ENCODE results near the gene TRNT1.
A peak's percentile ranks its signal among the peaks of the same experiment; 100 is the strongest.

The TRNT1 gene

GRCh38 chr3:3089017-3089416 is 37.7 kb upstream of the TRNT1 start:
- Histone ChIP-seq H3K27ac (ENCODE audit: low read depth in 2 of 2, low read length in 2 of 2) (no peak overlapping the region), H3K4me3 (ENCODE audit: low read length in 2 of 2) (no peak overlapping the region), H3K36me3 (ENCODE audit: control insufficient read depth in 2 of 2, insufficient read depth in 2 of 2, low read length in 2 of 2) (no peaks in the 10 kb centered on the region), H3K4me1 (ENCODE audit: control insufficient read depth in 2 of 2, insufficient read depth in 2 of 2, low read length in 2 of 2) (no peaks in the 10 kb centered on the region), H3K9me3 (ENCODE audit: control insufficient read depth in 2 of 2, low read length in 2 of 2) (no peaks in the 10 kb centered on the region), H3K9ac (ENCODE audit: low read depth in 1 of 2, low read length in 2 of 2) (no peak overlapping the region), H3K27me3 (ENCODE audit: control insufficient read depth in 2 of 2, insufficient read depth in 2 of 2, low read length in 2 of 2) (no peaks in the 10 kb centered on the region)

GRCh38 chr3:3097958-3098357 is 28.8 kb upstream of the TRNT1 start:
- Histone ChIP-seq H3K9ac (ENCODE audit: low read depth in 1 of 2, low read length in 2 of 2) (no peak overlapping the region), H3K4me1 (ENCODE audit: control insufficient read depth in 2 of 2, insufficient read depth in 2 of 2, low read length in 2 of 2) (no peaks in the 10 kb centered on the region), H3K27ac (ENCODE audit: low read depth in 2 of 2, low read length in 2 of 2) (peak overlapping the region in 1 of 2 donors; percentile 22), H3K27me3 (ENCODE audit: control insufficient read depth in 2 of 2, insufficient read depth in 2 of 2, low read length in 2 of 2) (no peaks in the 10 kb centered on the region), H3K36me3 (ENCODE audit: control insufficient read depth in 2 of 2, insufficient read depth in 2 of 2, low read length in 2 of 2) (no peaks in the 10 kb centered on the region), H3K4me3 (ENCODE audit: low read length in 2 of 2) (no peak overlapping the region), H3K9me3 (ENCODE audit: control insufficient read depth in 2 of 2, low read length in 2 of 2) (no peaks in the 10 kb centered on the region)

- H3K36me3 ChIP-seq (ENCODE audit: control insufficient read depth in 2 of 2, insufficient read depth in 2 of 2, low read length in 2 of 2): no peaks in the 10 kb centered on the region
- H3K9ac ChIP-seq (ENCODE audit: low read depth in 1 of 2, low read length in 2 of 2): no peak overlapping the region
- no peaks in the 10 kb centered on the region for H3K4me1 ChIP-seq (ENCODE audit: control insufficient read depth in 2 of 2, insufficient read depth in 2 of 2, low read length in 2 of 2)
- H3K27ac ChIP-seq (ENCODE audit: low read depth in 2 of 2, low read length in 2 of 2): no peak overlapping the region
- no peak overlapping the region for H3K4me3 ChIP-seq (ENCODE audit: low read length in 2 of 2)
- H3K27me3 ChIP-seq (ENCODE audit: control insufficient read depth in 2 of 2, insufficient read depth in 2 of 2, low read length in 2 of 2): no peaks in the 10 kb centered on the region
- H3K9me3 ChIP-seq (ENCODE audit: control insufficient read depth in 2 of 2, low read length in 2 of 2): no peaks in the 10 kb centered on the region
Measured at GRCh38 chr3:3101660-3102458, 24.9 kb upstream of the TRNT1 start.

GRCh38 chr3:3102751-3103150 is 24.0 kb upstream of the TRNT1 start:
- no peak overlapping the region for H3K27ac ChIP-seq (ENCODE audit: low read depth in 2 of 2, low read length in 2 of 2)
- no peaks in the 10 kb centered on the region for H3K27me3 ChIP-seq (ENCODE audit: control insufficient read depth in 2 of 2, insufficient read depth in 2 of 2, low read length in 2 of 2)
- H3K9me3 ChIP-seq (ENCODE audit: control insufficient read depth in 2 of 2, low read length in 2 of 2): no peaks in the 10 kb centered on the region
- no peak overlapping the region for H3K9ac ChIP-seq (ENCODE audit: low read depth in 1 of 2, low read length in 2 of 2)
- no peak overlapping the region for H3K4me3 ChIP-seq (ENCODE audit: low read length in 2 of 2)
- H3K4me1 ChIP-seq (ENCODE audit: control insufficient read depth in 2 of 2, insufficient read depth in 2 of 2, low read length in 2 of 2): no peaks in the 10 kb centered on the region
- no peaks in the 10 kb centered on the region for H3K36me3 ChIP-seq (ENCODE audit: control insufficient read depth in 2 of 2, insufficient read depth in 2 of 2, low read length in 2 of 2)

GRCh38 chr3:3105246-3105645 is 21.5 kb upstream of the TRNT1 start:
- Histone ChIP-seq H3K4me1 (ENCODE audit: control insufficient read depth in 2 of 2, insufficient read depth in 2 of 2, low read length in 2 of 2) (no peaks in the 10 kb centered on the region), H3K9me3 (ENCODE audit: control insufficient read depth in 2 of 2, low read length in 2 of 2) (no peaks in the 10 kb centered on the region), H3K36me3 (ENCODE audit: control insufficient read depth in 2 of 2, insufficient read depth in 2 of 2, low read length in 2 of 2) (no peaks in the 10 kb centered on the region), H3K4me3 (ENCODE audit: low read length in 2 of 2) (no peak overlapping the region), H3K9ac (ENCODE audit: low read depth in 1 of 2, low read length in 2 of 2) (no peak overlapping the region), H3K27me3 (ENCODE audit: control insufficient read depth in 2 of 2, insufficient read depth in 2 of 2, low read length in 2 of 2) (no peaks in the 10 kb centered on the region), H3K27ac (ENCODE audit: low read depth in 2 of 2, low read length in 2 of 2) (no peak overlapping the region)

- H3K4me3 ChIP-seq (ENCODE audit: low read length in 2 of 2): no peak overlapping the region
- H3K36me3 ChIP-seq (ENCODE audit: control insufficient read depth in 2 of 2, insufficient read depth in 2 of 2, low read length in 2 of 2): no peaks in the 10 kb centered on the region
- no peaks in the 10 kb centered on the region for H3K4me1 ChIP-seq (ENCODE audit: control insufficient read depth in 2 of 2, insufficient read depth in 2 of 2, low read length in 2 of 2)
- no peak overlapping the region for H3K9ac ChIP-seq (ENCODE audit: low read depth in 1 of 2, low read length in 2 of 2)
- no peaks in the 10 kb centered on the region for H3K27me3 ChIP-seq (ENCODE audit: control insufficient read depth in 2 of 2, insufficient read depth in 2 of 2, low read length in 2 of 2)
- H3K9me3 ChIP-seq (ENCODE audit: control insufficient read depth in 2 of 2, low read length in 2 of 2): no peaks in the 10 kb centered on the region
- H3K27ac ChIP-seq (ENCODE audit: low read depth in 2 of 2, low read length in 2 of 2): no peak overlapping the region
Measured at GRCh38 chr3:3105815-3106214, 20.9 kb upstream of the TRNT1 start.

GRCh38 chr3:3107181-3107580 is 19.6 kb upstream of the TRNT1 start:
- H3K27ac ChIP-seq (ENCODE audit: low read depth in 2 of 2, low read length in 2 of 2): no peak overlapping the region
- H3K4me3 ChIP-seq (ENCODE audit: low read length in 2 of 2): no peak overlapping the region
- no peaks in the 10 kb centered on the region for H3K4me1 ChIP-seq (ENCODE audit: control insufficient read depth in 2 of 2, insufficient read depth in 2 of 2, low read length in 2 of 2)
- H3K36me3 ChIP-seq (ENCODE audit: control insufficient read depth in 2 of 2, insufficient read depth in 2 of 2, low read length in 2 of 2): no peaks in the 10 kb centered on the region
- no peak overlapping the region for H3K9ac ChIP-seq (ENCODE audit: low read depth in 1 of 2, low read length in 2 of 2)
- H3K9me3 ChIP-seq (ENCODE audit: control insufficient read depth in 2 of 2, low read length in 2 of 2): no peaks in the 10 kb centered on the region
- no peaks in the 10 kb centered on the region for H3K27me3 ChIP-seq (ENCODE audit: control insufficient read depth in 2 of 2, insufficient read depth in 2 of 2, low read length in 2 of 2)

GRCh38 chr3:3107858-3108257 is 18.9 kb upstream of the TRNT1 start:
- no peak overlapping the region for H3K9ac ChIP-seq (ENCODE audit: low read depth in 1 of 2, low read length in 2 of 2)
- no peaks in the 10 kb centered on the region for H3K9me3 ChIP-seq (ENCODE audit: control insufficient read depth in 2 of 2, low read length in 2 of 2)
- H3K27me3 ChIP-seq (ENCODE audit: control insufficient read depth in 2 of 2, insufficient read depth in 2 of 2, low read length in 2 of 2): no peaks in the 10 kb centered on the region
- no peak overlapping the region for H3K4me3 ChIP-seq (ENCODE audit: low read length in 2 of 2)
- no peaks in the 10 kb centered on the region for H3K36me3 ChIP-seq (ENCODE audit: control insufficient read depth in 2 of 2, insufficient read depth in 2 of 2, low read length in 2 of 2)
- no peak overlapping the region for H3K27ac ChIP-seq (ENCODE audit: low read depth in 2 of 2, low read length in 2 of 2)
- no peaks in the 10 kb centered on the region for H3K4me1 ChIP-seq (ENCODE audit: control insufficient read depth in 2 of 2, insufficient read depth in 2 of 2, low read length in 2 of 2)

GRCh38 chr3:3109407-3110298 is 17.1 kb upstream of the TRNT1 start:
- Histone ChIP-seq H3K27me3 (ENCODE audit: control insufficient read depth in 2 of 2, insufficient read depth in 2 of 2, low read length in 2 of 2) (no peaks in the 10 kb centered on the region), H3K9ac (ENCODE audit: low read depth in 1 of 2, low read length in 2 of 2) (peak overlapping the region in 1 of 2 donors; percentile 12), H3K36me3 (ENCODE audit: control insufficient read depth in 2 of 2, insufficient read depth in 2 of 2, low read length in 2 of 2) (no peaks in the 10 kb centered on the region), H3K9me3 (ENCODE audit: control insufficient read depth in 2 of 2, low read length in 2 of 2) (no peaks in the 10 kb centered on the region), H3K4me3 (ENCODE audit: low read length in 2 of 2) (peak overlapping the region; percentile 2 to 47), H3K27ac (ENCODE audit: low read depth in 2 of 2, low read length in 2 of 2) (peak overlapping the region; percentile 17 to 49), H3K4me1 (ENCODE audit: control insufficient read depth in 2 of 2, insufficient read depth in 2 of 2, low read length in 2 of 2) (no peaks in the 10 kb centered on the region)

GRCh38 chr3:3110299-3110630 is 16.5 kb upstream of the TRNT1 start, which contains the start of gene IL5RA:
IL5RA (minus strand) TSS chr3:3110374; CDS start chr3:3104984, 5,390 bp downstream.
- Histone ChIP-seq H3K27ac (ENCODE audit: low read depth in 2 of 2, low read length in 2 of 2) (peak within 1 kb of the TSS; percentile 17 to 49), H3K9me3 (ENCODE audit: control insufficient read depth in 2 of 2, low read length in 2 of 2) (no peaks in the 10 kb centered on the region), H3K9ac (ENCODE audit: low read depth in 1 of 2, low read length in 2 of 2) (peak within 1 kb of the TSS in 1 of 2 donors; percentile 12), H3K4me3 (ENCODE audit: low read length in 2 of 2) (peak within 1 kb of the TSS; percentile 2 to 47), H3K4me1 (ENCODE audit: control insufficient read depth in 2 of 2, insufficient read depth in 2 of 2, low read length in 2 of 2) (no peaks in the 10 kb centered on the region), H3K36me3 (ENCODE audit: control insufficient read depth in 2 of 2, insufficient read depth in 2 of 2, low read length in 2 of 2) (no peaks in the 10 kb centered on the region), H3K27me3 (ENCODE audit: control insufficient read depth in 2 of 2, insufficient read depth in 2 of 2, low read length in 2 of 2) (no peaks in the 10 kb centered on the region)
